NOMO-1 treated with dmso at 0.1 percent for 144 hours (cell line): Measurements from ENCODE around the gene DVL2.
"Not testable (repeated sequence)": the region's sequence is repeated elsewhere in the genome, so short reads cannot be mapped to it uniquely, and the experiment has no call there.

ENCODE experiments used
- DNase-seq: peaks from one replicate; lab custom pipeline; 2025; ENCODE audit not compliant: unreplicated experiment; lab: John Stamatoyannopoulos, UW

DVL2 gene

GRCh38 chr17:7256766-7257456 lies 22.6 kb upstream of the DVL2 start:
- DNase-seq = no peak

GRCh38 chr17:7254511-7254910 lies 20.2 kb upstream of the DVL2 start:
- DNase-seq = no peak

GRCh38 chr17:7253082-7253481 lies 18.8 kb upstream of the DVL2 start:
- DNase-seq = no peak

- peak; percentile 91 for DNase-seq
Observed at GRCh38 chr17:7252176-7253043, 18.1 kb upstream of the DVL2 start, which contains the start of gene ELP5. Gene ELP5, plus strand, starts transcription at chr17:7252215. Its CDS starts 336 bp downstream, at chr17:7252551.

- peak; percentile 97 for DNase-seq
Observed at GRCh38 chr17:7251661-7252175, 17.4 kb upstream of the DVL2 start, which contains the start of gene CTDNEP1. Gene CTDNEP1, minus strand, starts transcription at chr17:7251734. Its CDS starts 438 bp downstream, at chr17:7251296.

GRCh38 chr17:7250695-7251627 lies 16.6 kb upstream of the DVL2 start:
- DNase-seq = no peak

GRCh38 chr17:7249830-7250229 lies 15.5 kb upstream of the DVL2 start:
- peak; percentile 33 for DNase-seq

- DNase-seq = no peak
Observed at GRCh38 chr17:7249214-7249613, 14.9 kb upstream of the DVL2 start.

GRCh38 chr17:7248796-7249195 lies 14.5 kb upstream of the DVL2 start:
- DNase-seq = no peak

- DNase-seq = no peak
Observed at GRCh38 chr17:7246779-7247178, 12.5 kb upstream of the DVL2 start.

GRCh38 chr17:7243838-7244237 lies 9.5 kb upstream of the DVL2 start:
- DNase-seq = not testable (repeated sequence)

- DNase-seq = no peak
Observed at GRCh38 chr17:7243453-7243729, 9.1 kb upstream of the DVL2 start.

GRCh38 chr17:7242717-7243452 lies 8.6 kb upstream of the DVL2 start:
- DNase-seq = peak; percentile 89

- DNase-seq = peak; percentile 47
Observed at GRCh38 chr17:7241783-7242716, 7.7 kb upstream of the DVL2 start, which contains the start of gene GABARAP. Gene GABARAP, minus strand, starts transcription at chr17:7242449. Its CDS starts 119 bp downstream, at chr17:7242330.

- DNase-seq = no peak
Observed at GRCh38 chr17:7241090-7241733, 6.9 kb upstream of the DVL2 start.

- peak; percentile 73 for DNase-seq
Observed at GRCh38 chr17:7240375-7240774, 6.1 kb upstream of the DVL2 start.

GRCh38 chr17:7239091-7240027 lies 5.0 kb upstream of the DVL2 start, which contains the start of gene PHF23:
Gene PHF23, minus strand, starts transcription at chr17:7239457. Its CDS starts 178 bp downstream, at chr17:7239279.
- DNase-seq = peak; percentile 99
